Smooth muscle cell (in vitro differentiated cells): ENCODE data around the gene RRBP1. TPM values are rescaled to one million over a fixed set of nuclear protein-coding genes. Genes with fewer than 3 reads are reported as not detected.

ENCODE experiments used
- DNase-seq: peaks from one replicate; lab custom pipeline; 2025; ENCODE audit not compliant: unreplicated experiment; lab: John Stamatoyannopoulos, UW
- H2AFZ ChIP-seq: fragments of 200-600 bp; sonication (generic); 2 replicates; pipeline ENCODE4 v1.6.0; 2016; ENCODE audit warnings: antibody characterized with exemption, low read depth, mild to moderate bottlenecking
- H3F3A ChIP-seq: fragments of 200-600 bp; sonication (generic); 2 replicates; pipeline ENCODE4 v1.6.0; 2017; ENCODE audit warnings: antibody characterized with exemption, low read depth
- H3K27ac ChIP-seq: fragments of 200-600 bp; sonication (generic); 2 replicates; pipeline ENCODE4 v1.5.1; 2016; ENCODE audit warnings: low read depth, mild to moderate bottlenecking
- H3K27me3 ChIP-seq: fragments of 200-600 bp; sonication (generic); 2 replicates; pipeline ENCODE4 v1.6.1; 2016; ENCODE audit warnings: low read depth, mild to moderate bottlenecking
- H3K36me3 ChIP-seq: fragments of 200-600 bp; sonication (generic); 2 replicates; pipeline ENCODE4 v1.5.1; 2016; ENCODE audit warnings: low read depth
- H3K4me1 ChIP-seq: fragments of 200-600 bp; sonication (generic); 2 replicates; pipeline ENCODE4 v1.5.1; 2016; ENCODE audit warnings: low read depth
- H3K4me2 ChIP-seq: fragments of 200-600 bp; sonication (generic); 2 replicates; pipeline ENCODE4 v1.6.0; 2016; ENCODE audit warnings: mild to moderate bottlenecking
- H3K4me3 ChIP-seq: fragments of 200-600 bp; sonication (generic); 2 replicates; pipeline ENCODE4 v1.5.1; 2016; ENCODE audit warnings: mild to moderate bottlenecking
- H3K79me2 ChIP-seq: fragments of 200-600 bp; sonication (generic); 2 replicates; pipeline ENCODE4 v1.6.0; 2016; ENCODE audit warnings: low read depth, mild to moderate bottlenecking
- H3K9ac ChIP-seq: fragments of 200-600 bp; sonication (generic); 2 replicates; pipeline ENCODE4 v1.6.0; 2016; ENCODE audit warnings: low read depth
- H3K9me3 ChIP-seq: fragments of 200-600 bp; sonication (generic); replicated peaks from 2 replicates; pipeline ENCODE4 v1.5.1; 2016; ENCODE audit warnings: low read depth
- H4K20me1 ChIP-seq: fragments of 200-600 bp; sonication (generic); 2 replicates; pipeline ENCODE4 v1.6.0; 2016; ENCODE audit warnings: low read depth
- WGBS: methylation state at CpG from one replicate; pipeline ENCODE4 v1.1.7; 2016; ENCODE audit warnings: low lambda C conversion rate; 5-methylcytosine and 5-hydroxymethylcytosine counted together
- polyA plus RNA-seq: library from polyadenylated mRNA; unstranded; fragments of >200 nt; fragmentation: Nextera tagmentation; extraction: Ambion mirVana; gene quantifications from 2 replicates; pipeline ENCODE4 v1.2.1, GENCODE V29; 2016
- total RNA-seq: library from RNA; depleted of rRNA; stranded (reverse); fragments of >200 nt; gene quantifications from 2 replicates; pipeline ENCODE4 v1.2.3, GENCODE V29; 2014
- TF ChIP-seq, protein P1 (sequence below): fragments of 200-600 bp; sonication (generic); IDR thresholded peaks from 2 replicates; pipeline ENCODE4 v1.5.1; 2017; ENCODE audit warnings: borderline replicate concordance, mild to moderate bottlenecking, antibody characterized with exemption; ENCODE audit not compliant: insufficient read depth, poor library complexity, severe bottlenecking

The RRBP1 gene
- total and polyA plus RNA-seq, 2 experiments from 2014 or later, result 142 to 226 TPM

- Histone ChIP-seq H3K79me2 (no peaks in the 10 kb centered on the region), H3K9ac (no peak overlapping the region), H3K4me2 (no peak overlapping the region), H3K27me3 (no peaks in the 10 kb centered on the region), H3K4me3 (no peak overlapping the region), H4K20me1 (peaks cover 100% of the 10 kb centered on the region), H3K36me3 (no peaks in the 10 kb centered on the region), H3K9me3 (no peaks in the 10 kb centered on the region), H3F3A (peaks cover 32% of the 10 kb centered on the region), H2AFZ (no peak overlapping the region), H3K27ac (no peak overlapping the region), H3K4me1 (no peaks in the 10 kb centered on the region)
- TF ChIP-seq, protein P1, sequence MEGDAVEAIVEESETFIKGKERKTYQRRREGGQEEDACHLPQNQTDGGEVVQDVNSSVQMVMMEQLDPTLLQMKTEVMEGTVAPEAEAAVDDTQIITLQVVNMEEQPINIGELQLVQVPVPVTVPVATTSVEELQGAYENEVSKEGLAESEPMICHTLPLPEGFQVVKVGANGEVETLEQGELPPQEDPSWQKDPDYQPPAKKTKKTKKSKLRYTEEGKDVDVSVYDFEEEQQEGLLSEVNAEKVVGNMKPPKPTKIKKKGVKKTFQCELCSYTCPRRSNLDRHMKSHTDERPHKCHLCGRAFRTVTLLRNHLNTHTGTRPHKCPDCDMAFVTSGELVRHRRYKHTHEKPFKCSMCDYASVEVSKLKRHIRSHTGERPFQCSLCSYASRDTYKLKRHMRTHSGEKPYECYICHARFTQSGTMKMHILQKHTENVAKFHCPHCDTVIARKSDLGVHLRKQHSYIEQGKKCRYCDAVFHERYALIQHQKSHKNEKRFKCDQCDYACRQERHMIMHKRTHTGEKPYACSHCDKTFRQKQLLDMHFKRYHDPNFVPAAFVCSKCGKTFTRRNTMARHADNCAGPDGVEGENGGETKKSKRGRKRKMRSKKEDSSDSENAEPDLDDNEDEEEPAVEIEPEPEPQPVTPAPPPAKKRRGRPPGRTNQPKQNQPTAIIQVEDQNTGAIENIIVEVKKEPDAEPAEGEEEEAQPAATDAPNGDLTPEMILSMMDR, result no peak
- 85% methylated on average over 29 of the region's 29 CpGs for whole genome bisulfite sequencing
- no peak for DNase-seq
Measured at GRCh38 chr20:17619351-17620093, 62.5 kb downstream of the RRBP1 start.

GRCh38 chr20:17618673-17619013, 63.4 kb downstream of the RRBP1 start:
- Histone ChIP-seq H3K27me3 (no peaks in the 10 kb centered on the region), H3K27ac (no peak overlapping the region), H3K79me2 (no peaks in the 10 kb centered on the region), H3K4me2 (no peak overlapping the region), H3K4me1 (no peaks in the 10 kb centered on the region), H3K4me3 (no peak overlapping the region), H4K20me1 (peaks cover 100% of the 10 kb centered on the region), H3K36me3 (no peaks in the 10 kb centered on the region), H2AFZ (no peak overlapping the region), H3F3A (peaks cover 38% of the 10 kb centered on the region), H3K9me3 (no peaks in the 10 kb centered on the region), H3K9ac (no peak overlapping the region)
- WGBS, result 98% methylated on average over 10 of the region's 10 CpGs
- TF ChIP-seq, protein P1, result no peak
- DNase-seq, result no peak

DNA sequence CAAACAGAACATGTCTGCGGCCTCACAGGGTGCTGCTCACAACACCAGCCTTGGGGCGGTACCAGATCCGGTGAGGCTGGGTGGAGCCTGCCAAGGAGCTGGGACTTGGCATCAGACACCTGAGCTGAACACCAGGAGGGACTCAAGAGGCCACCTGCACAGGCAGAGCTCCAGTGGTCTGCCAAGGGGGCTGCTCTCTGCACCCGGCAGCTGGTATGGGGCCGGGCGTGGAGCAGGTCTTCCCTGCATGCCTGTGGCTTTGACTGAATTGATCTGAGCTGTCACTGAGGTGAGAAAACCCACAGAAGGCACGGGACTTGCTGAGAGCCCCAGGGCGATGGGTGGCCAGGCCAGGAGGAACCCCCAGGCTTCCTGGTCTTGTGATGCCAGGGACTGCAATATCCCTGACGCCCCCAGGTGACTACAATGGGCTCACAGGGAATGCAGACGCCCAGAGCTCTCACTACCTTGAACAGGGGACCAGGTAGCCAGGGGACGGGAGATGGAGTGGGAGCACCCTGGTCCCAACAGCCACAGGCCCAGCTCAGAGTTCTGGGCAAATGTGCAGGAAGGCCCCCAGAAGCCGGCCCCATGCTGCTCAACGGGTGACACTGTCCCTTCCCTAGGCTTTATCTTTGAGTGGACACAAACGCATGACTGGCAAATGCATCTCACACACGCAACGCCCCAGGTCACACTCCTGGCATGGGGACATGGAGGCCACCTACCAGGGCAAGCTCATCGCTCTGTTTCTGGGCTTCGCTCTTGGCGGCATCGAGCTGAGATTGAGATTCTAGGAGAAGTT, 64.0 kb downstream of the RRBP1 start:
- TF ChIP-seq, protein P1, result no peak
- no peaks in the 10 kb centered on the region for H3K9me3 ChIP-seq
- no peak overlapping the region for H3K9ac ChIP-seq
- H3K4me3 ChIP-seq, result no peak overlapping the region
- peaks cover 100% of the 10 kb centered on the region for H4K20me1 ChIP-seq
- 90% methylated on average over 20 of the region's 20 CpGs for WGBS
- H2AFZ ChIP-seq, result no peak overlapping the region
- no peak for DNase-seq
- H3K79me2 ChIP-seq, result no peaks in the 10 kb centered on the region
- no peak overlapping the region for H3K27ac ChIP-seq
- H3K27me3 ChIP-seq, result no peaks in the 10 kb centered on the region
- H3F3A ChIP-seq, result peaks cover 38% of the 10 kb centered on the region
- H3K4me2 ChIP-seq, result no peak overlapping the region
- H3K36me3 ChIP-seq, result no peaks in the 10 kb centered on the region
- no peaks in the 10 kb centered on the region for H3K4me1 ChIP-seq
